Measurements from ENCODE around the gene FOXN3. TPM values are rescaled to one million over a fixed set of nuclear protein-coding genes. Genes with fewer than 3 reads are reported as not detected.
A peak's percentile ranks its signal among the peaks of the same experiment; 100 is the strongest.

Gene FOXN3
- total and polyA plus RNA-seq, 2 donors (not counting 1 experiment from before 2014, with no cell fraction given): 27.9 to 33.3 TPM

- TF ChIP-seq EZH2 (IDR thresholded peaks at IDR 0.05; ENCODE audit: low read length, missing control alignments) (no peak), CTCF (conservative IDR thresholded peaks at IDR 0.05 in 1 of 2, IDR thresholded peaks at IDR 0.05 in 1 of 2; ENCODE audit: low read depth in 1 of 2, low read length in 2 of 2) (no peak)
- Histone ChIP-seq H3K27ac (ENCODE audit: insufficient read depth, low read length) (no peak overlapping the region), H3K79me2 (ENCODE audit: control insufficient read depth, insufficient read depth, low read length) (no peaks in the 10 kb centered on the region), H4K20me1 (ENCODE audit: control insufficient read depth, extremely low read depth, insufficient read depth, low read length) (no peaks in the 10 kb centered on the region), H3K36me3 (ENCODE audit: control insufficient read depth, insufficient read depth, low read length) (no peaks in the 10 kb centered on the region), H3K4me2 (ENCODE audit: extremely low read depth, insufficient read depth, low read length) (no peak overlapping the region), H3K9ac (ENCODE audit: insufficient read depth, low read length) (no peak overlapping the region), H3K4me3 (replicated peaks in 1 of 4; ENCODE audit: control extremely low read depth in 1 of 4, insufficient read depth in 1 of 4, low read depth in 3 of 4, low read length in 4 of 4) (no peak overlapping the region), H2AFZ (ENCODE audit: low read length) (no peak overlapping the region), H3K9me3 (ENCODE audit: control insufficient read depth, insufficient read depth, low read depth, low read length) (no peaks in the 10 kb centered on the region), H3K27me3 (ENCODE audit: control insufficient read depth, insufficient read depth, low read length) (no peaks in the 10 kb centered on the region), H3K4me1 (ENCODE audit: control insufficient read depth, extremely low read depth, insufficient read depth, low read length) (no peaks in the 10 kb centered on the region)
- peak in 1 of 2 donors; percentile 24 for DNase-seq (ENCODE audit: low read depth in 2 of 2)
These were observed 38.4 kb upstream of the FOXN3 start for GRCh38 chr14:89455412-89455811.

- Histone ChIP-seq H4K20me1 (ENCODE audit: control insufficient read depth, extremely low read depth, insufficient read depth, low read length) (no peaks in the 10 kb centered on the region), H3K9me3 (ENCODE audit: control insufficient read depth, insufficient read depth, low read depth, low read length) (no peaks in the 10 kb centered on the region), H3K79me2 (ENCODE audit: control insufficient read depth, insufficient read depth, low read length) (no peaks in the 10 kb centered on the region), H3K4me3 (replicated peaks in 1 of 4; ENCODE audit: control extremely low read depth in 1 of 4, insufficient read depth in 1 of 4, low read depth in 3 of 4, low read length in 4 of 4) (no peak overlapping the region), H3K4me1 (ENCODE audit: control insufficient read depth, extremely low read depth, insufficient read depth, low read length) (no peaks in the 10 kb centered on the region), H3K9ac (ENCODE audit: insufficient read depth, low read length) (no peak overlapping the region), H3K27ac (ENCODE audit: insufficient read depth, low read length) (no peak overlapping the region), H3K4me2 (ENCODE audit: extremely low read depth, insufficient read depth, low read length) (no peak overlapping the region), H3K27me3 (ENCODE audit: control insufficient read depth, insufficient read depth, low read length) (no peaks in the 10 kb centered on the region), H3K36me3 (ENCODE audit: control insufficient read depth, insufficient read depth, low read length) (no peaks in the 10 kb centered on the region), H2AFZ (ENCODE audit: low read length) (no peak overlapping the region)
- no peak for TF ChIP-seq CTCF (conservative IDR thresholded peaks at IDR 0.05 in 1 of 2, IDR thresholded peaks at IDR 0.05 in 1 of 2; ENCODE audit: low read depth in 1 of 2, low read length in 2 of 2)
- TF ChIP-seq EZH2 (IDR thresholded peaks at IDR 0.05; ENCODE audit: low read length, missing control alignments): no peak
- no peak for DNase-seq (ENCODE audit: low read depth in 2 of 2)
These were observed 38.0 kb upstream of the FOXN3 start for GRCh38 chr14:89454996-89455395.

GRCh38 chr14:89452281-89452680 lies 35.2 kb upstream of the FOXN3 start:
- no peak overlapping the region for H3K4me2 ChIP-seq (ENCODE audit: extremely low read depth, insufficient read depth, low read length)
- no peak for DNase-seq (ENCODE audit: low read depth in 2 of 2)
- TF ChIP-seq EZH2 (IDR thresholded peaks at IDR 0.05; ENCODE audit: low read length, missing control alignments): no peak
- no peak for TF ChIP-seq CTCF (conservative IDR thresholded peaks at IDR 0.05 in 1 of 2, IDR thresholded peaks at IDR 0.05 in 1 of 2; ENCODE audit: low read depth in 1 of 2, low read length in 2 of 2)
- H3K36me3 ChIP-seq (ENCODE audit: control insufficient read depth, insufficient read depth, low read length): no peaks in the 10 kb centered on the region
- H3K9ac ChIP-seq (ENCODE audit: insufficient read depth, low read length): no peak overlapping the region
- no peak overlapping the region for H3K4me3 ChIP-seq (replicated peaks in 1 of 4; ENCODE audit: control extremely low read depth in 1 of 4, insufficient read depth in 1 of 4, low read depth in 3 of 4, low read length in 4 of 4)
- no peaks in the 10 kb centered on the region for H3K79me2 ChIP-seq (ENCODE audit: control insufficient read depth, insufficient read depth, low read length)
- no peak overlapping the region for H2AFZ ChIP-seq (ENCODE audit: low read length)
- H3K27ac ChIP-seq (ENCODE audit: insufficient read depth, low read length): no peak overlapping the region
- no peaks in the 10 kb centered on the region for H3K9me3 ChIP-seq (ENCODE audit: control insufficient read depth, insufficient read depth, low read depth, low read length)
- no peaks in the 10 kb centered on the region for H4K20me1 ChIP-seq (ENCODE audit: control insufficient read depth, extremely low read depth, insufficient read depth, low read length)
- H3K27me3 ChIP-seq (ENCODE audit: control insufficient read depth, insufficient read depth, low read length): no peaks in the 10 kb centered on the region
- H3K4me1 ChIP-seq (ENCODE audit: control insufficient read depth, extremely low read depth, insufficient read depth, low read length): no peaks in the 10 kb centered on the region
